ENCODE results near the gene OXTR. TPM values are rescaled to one million over a fixed set of nuclear protein-coding genes. Genes with fewer than 3 reads are reported as not detected.

OXTR gene
- total RNA-seq, 4 donors from 2014 or later: 0.42 to 3.6 (median 1.6) TPM

- H3K9me3 ChIP-seq: no peaks in the 10 kb centered on the region
- no peak for TF ChIP-seq POLR2AphosphoS5 (IDR thresholded peaks at IDR 0.05)
- no peak for TF ChIP-seq POLR2A (IDR thresholded peaks at IDR 0.05; ENCODE audit: low read depth)
- TF ChIP-seq EP300 (IDR thresholded peaks at IDR 0.05): no peak
- TF ChIP-seq CTCF (IDR thresholded peaks at IDR 0.05): no peak
Observed at GRCh38 chr3:8775181-8775580, 5.8 kb upstream of the OXTR start.

DNA sequence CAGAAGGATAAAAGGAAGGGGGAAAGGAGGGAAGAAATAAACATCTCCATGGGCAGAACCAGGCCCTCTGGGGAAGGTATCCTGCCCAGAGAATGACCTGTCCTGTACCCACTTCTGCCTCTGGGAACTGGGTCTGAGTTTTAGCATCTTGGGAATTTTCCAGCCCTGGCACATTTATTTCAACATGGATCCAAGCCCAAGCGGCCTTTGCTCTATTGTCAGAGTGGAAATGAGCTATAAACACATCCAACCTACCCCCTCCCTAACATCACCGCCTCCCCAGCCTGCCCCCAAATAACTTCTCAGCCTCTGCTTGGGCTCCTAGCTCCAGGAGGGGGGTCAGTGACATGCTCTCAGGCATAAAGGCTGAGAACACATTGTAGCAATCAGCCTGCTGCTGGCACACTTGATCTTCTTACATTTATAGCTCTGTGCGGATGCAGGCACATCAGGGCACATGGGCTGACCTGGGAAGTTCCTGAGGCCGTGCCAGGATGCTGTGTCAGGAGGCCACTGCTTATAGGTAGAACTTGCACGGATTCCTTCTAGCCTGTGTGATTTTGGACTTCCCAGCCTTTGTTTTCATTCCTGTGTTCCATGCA, 4.6 kb upstream of the OXTR start:
- WGBS: 66% methylated on average over 5 of the region's 5 CpGs
- TF ChIP-seq POLR2AphosphoS5 (IDR thresholded peaks at IDR 0.05) (no peak), POLR2A (IDR thresholded peaks at IDR 0.05; ENCODE audit: low read depth) (no peak), EP300 (IDR thresholded peaks at IDR 0.05) (no peak), CTCF (IDR thresholded peaks at IDR 0.05) (no peak)
- no peaks in the 10 kb centered on the region for H3K36me3 ChIP-seq
- peaks cover 0 to 45% (median 4%) of the 10 kb centered on the region in 4 donors for H3K27me3 ChIP-seq
- H3K9me3 ChIP-seq: no peaks in the 10 kb centered on the region
- no peak overlapping the region for H3K27ac ChIP-seq (replicated peaks in 1 of 4)
- H3K4me1 ChIP-seq: peaks cover 7 to 10% (median 9%) of the 10 kb centered on the region in 4 donors
- no peak overlapping the region for H3K4me3 ChIP-seq
- intact Hi-C loops (cut with DNase I): no loop called here
- DNase-seq (ENCODE audit: extremely low spot score): peak; percentile 70

More at GRCh38 chr3:8775181-8775580, 5.8 kb upstream of the OXTR start:
- peak; percentile 80 for DNase-seq (ENCODE audit: extremely low spot score)
- intact Hi-C loops (cut with DNase I): no loop called here
- Histone ChIP-seq H3K36me3 (no peaks in the 10 kb centered on the region), H3K27ac (replicated peaks in 1 of 4) (no peak overlapping the region), H3K4me3 (no peak overlapping the region), H3K27me3 (peaks cover 0 to 35% (median 3%) of the 10 kb centered on the region in 4 donors), H3K4me1 (no peaks in the 10 kb centered on the region)
- WGBS: 86% methylated on average over 5 of the region's 5 CpGs

DNA sequence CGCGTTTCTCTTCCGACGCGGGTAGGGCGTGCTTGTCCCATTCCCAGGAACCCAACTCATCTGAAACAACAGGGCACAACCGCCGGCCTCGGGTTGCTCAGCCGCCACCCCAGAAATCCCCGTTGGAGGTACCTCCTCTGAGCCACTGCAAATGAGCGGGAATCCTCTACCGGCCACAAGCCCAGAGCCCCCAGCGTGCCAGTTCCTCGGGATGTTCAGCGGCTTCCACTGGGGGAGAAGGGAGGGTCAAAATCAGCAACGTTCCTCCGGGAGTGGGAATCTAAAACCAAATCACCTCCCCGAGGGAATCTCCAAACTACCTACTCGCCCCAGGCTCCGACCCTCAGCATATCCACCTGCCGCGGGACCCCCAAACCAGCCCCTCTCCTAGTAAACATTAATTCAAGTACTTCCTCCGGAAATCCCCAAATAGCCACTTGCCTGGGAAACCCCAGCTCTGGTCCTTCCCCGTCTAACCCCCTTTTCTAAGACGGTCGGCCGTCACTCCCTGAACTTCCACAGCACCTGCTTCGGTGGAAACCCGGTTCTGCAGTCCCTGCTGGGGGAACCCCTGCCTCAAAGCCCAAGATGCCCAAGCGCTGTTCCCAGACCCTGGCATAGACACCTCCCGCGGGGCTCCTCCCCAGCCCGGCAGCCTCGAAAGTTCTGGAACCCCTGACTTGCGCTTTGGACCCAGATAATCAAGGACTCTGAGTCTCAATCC, 887 bp downstream of the OXTR start:
- Histone ChIP-seq H3K27me3 (peaks cover 0 to 63% (median 18%) of the 10 kb centered on the region in 4 donors), H3K4me3 (peak overlapping the region; percentile 31 to 53 (median 43)), H3K4me1 (peaks cover 15 to 31% (median 29%) of the 10 kb centered on the region in 4 donors), H3K27ac (replicated peaks in 1 of 4) (no peak overlapping the region), H3K9me3 (no peaks in the 10 kb centered on the region), H3K36me3 (no peaks in the 10 kb centered on the region)
- TF ChIP-seq POLR2A (IDR thresholded peaks at IDR 0.05; ENCODE audit: low read depth) (no peak), POLR2AphosphoS5 (IDR thresholded peaks at IDR 0.05) (no peak), EP300 (IDR thresholded peaks at IDR 0.05) (no peak), CTCF (IDR thresholded peaks at IDR 0.05) (no peak)
- 11% methylated on average over 29 of the region's 36 CpGs for WGBS
- intact Hi-C loops (cut with DNase I): no loop called here
- peak; percentile 81 for DNase-seq (ENCODE audit: extremely low spot score)

GRCh38 chr3:8767667-8768363, 1.6 kb downstream of the OXTR start:
- DNase-seq (ENCODE audit: extremely low spot score): peak; percentile 53
- no peaks in the 10 kb centered on the region for H3K36me3 ChIP-seq
- WGBS: no CpG with 5 or more reads among the region's 74 CpGs
- H3K27me3 ChIP-seq: peaks cover 0 to 63% (median 18%) of the 10 kb centered on the region in 4 donors
- intact Hi-C loops (cut with DNase I): no loop called here
- H3K4me1 ChIP-seq: peaks cover 15 to 31% (median 29%) of the 10 kb centered on the region in 4 donors
- TF ChIP-seq POLR2AphosphoS5 (IDR thresholded peaks at IDR 0.05): no peak
- TF ChIP-seq POLR2A (IDR thresholded peaks at IDR 0.05; ENCODE audit: low read depth): no peak
- TF ChIP-seq CTCF (IDR thresholded peaks at IDR 0.05): no peak
- TF ChIP-seq EP300 (IDR thresholded peaks at IDR 0.05): no peak
- H3K27ac ChIP-seq (replicated peaks in 1 of 4): no peak overlapping the region
- peak overlapping the region; percentile 18 to 53 (median 35) for H3K4me3 ChIP-seq
- no peaks in the 10 kb centered on the region for H3K9me3 ChIP-seq

Data from esophagus muscularis mucosa (tissue), 4 donors.